Tibial artery (tissue), 4 donors: ENCODE measurements around the gene CLPX.

Experiments used
- DNase-seq, 2 donors: peaks; one replicate each; pipeline ENCODE4 v3.0.0-alpha.2; 2019
- H3K27ac ChIP-seq, 2 donors: fragments of 200-600 bp; sonication (generic) in 1 of 2; 1 replicate in 1 of 2; 2 replicates in 1 of 2; pipeline ENCODE4 v1.5.1; 2018 to 2019; ENCODE audit warnings: mild to moderate bottlenecking in 1 of 2
- H3K27me3 ChIP-seq, 2 donors: fragments of 200-600 bp; sonication (generic) in 1 of 2; one replicate each; pipeline versions ENCODE4 v1.5.1 to v1.6.0; 2016 to 2019
- H3K36me3 ChIP-seq, 3 donors: fragments of 200-600 bp; sonication (generic) in 2 of 3; one replicate each; pipeline ENCODE4 v1.5.1; 2016 to 2019; ENCODE audit warnings: mild to moderate bottlenecking in 2 of 3
- H3K4me1 ChIP-seq, 4 donors: fragments of 200-600 bp; sonication (generic) in 2 of 4; 1 replicate in 3 of 4; 2 replicates in 1 of 4; pipeline ENCODE4 v1.5.1; 2016 to 2019
- H3K4me3 ChIP-seq, 2 donors: fragments of 200-600 bp; sonication (generic) in 1 of 2; 1 replicate in 1 of 2; 2 replicates in 1 of 2; pipeline ENCODE4 v1.5.1; 2018 to 2019; ENCODE audit warnings: mild to moderate bottlenecking in 2 of 2
- H3K9me3 ChIP-seq, 3 donors: fragments of 200-600 bp; sonication (generic) in 1 of 3; one replicate each; pipeline ENCODE4 v1.5.1; 2016 to 2019
- CTCF ChIP-seq, 2 experiments: fragments of 200-600 bp in 1 of 2; fragments of 450-650 bp in 1 of 2; IDR thresholded peaks; one replicate each; pipeline ENCODE4 v1.5.1; 2017 to 2019; ENCODE audit warnings: antibody characterized with exemption in 2 of 2, mild to moderate bottlenecking in 1 of 2, moderate library complexity in 1 of 2
- intact Hi-C: fragments of 100-400 bp; cut with DNase I; formaldehyde crosslinking; loops from one replicate; pipeline ENCODE4 v1.15.0; 2023; ENCODE audit warnings: low total_unique reads

CLPX gene

GRCh38 chr15:65223996-65224395 lies 38.9 kb upstream of the CLPX start:
- intact Hi-C loops: no loop called here
- no peak for TF ChIP-seq CTCF (IDR thresholded peaks at IDR 0.05)
- DNase-seq: no peak
- Histone ChIP-seq H3K27ac (no peak overlapping the region), H3K27me3 (no peaks in the 10 kb centered on the region), H3K4me1 (no peaks in the 10 kb centered on the region), H3K36me3 (no peaks in the 10 kb centered on the region), H3K4me3 (no peak overlapping the region), H3K9me3 (no peaks in the 10 kb centered on the region)

GRCh38 chr15:65222891-65223290 lies 37.7 kb upstream of the CLPX start:
- Histone ChIP-seq H3K4me3 (no peak overlapping the region), H3K27me3 (no peaks in the 10 kb centered on the region), H3K9me3 (no peaks in the 10 kb centered on the region), H3K36me3 (no peaks in the 10 kb centered on the region), H3K4me1 (no peaks in the 10 kb centered on the region), H3K27ac (no peak overlapping the region)
- no peak for DNase-seq
- intact Hi-C loops: no loop called here
- no peak for TF ChIP-seq CTCF (IDR thresholded peaks at IDR 0.05)

- Histone ChIP-seq H3K9me3 (no peaks in the 10 kb centered on the region), H3K27me3 (no peaks in the 10 kb centered on the region), H3K36me3 (no peaks in the 10 kb centered on the region), H3K4me3 (no peak overlapping the region), H3K27ac (no peak overlapping the region), H3K4me1 (no peaks in the 10 kb centered on the region)
- TF ChIP-seq CTCF (IDR thresholded peaks at IDR 0.05): no peak
- intact Hi-C loops: no loop called here
- no peak for DNase-seq
These were observed 36.6 kb upstream of the CLPX start for GRCh38 chr15:65221697-65222096.

GRCh38 chr15:65219137-65219536 lies 34.0 kb upstream of the CLPX start:
- no peaks in the 10 kb centered on the region for H3K9me3 ChIP-seq
- H3K27me3 ChIP-seq: no peaks in the 10 kb centered on the region
- H3K4me1 ChIP-seq: no peaks in the 10 kb centered on the region
- H3K36me3 ChIP-seq: no peaks in the 10 kb centered on the region
- no peak for DNase-seq
- no peak for TF ChIP-seq CTCF (IDR thresholded peaks at IDR 0.05)
- no peak overlapping the region for H3K4me3 ChIP-seq
- intact Hi-C loops: no loop called here
- no peak overlapping the region for H3K27ac ChIP-seq

- no peak for TF ChIP-seq CTCF (IDR thresholded peaks at IDR 0.05)
- Histone ChIP-seq H3K4me3 (no peak overlapping the region), H3K36me3 (no peaks in the 10 kb centered on the region), H3K27ac (no peak overlapping the region), H3K27me3 (no peaks in the 10 kb centered on the region), H3K4me1 (no peaks in the 10 kb centered on the region), H3K9me3 (no peaks in the 10 kb centered on the region)
- intact Hi-C loops: no loop called here
- DNase-seq: no peak
These were observed 32.7 kb upstream of the CLPX start for GRCh38 chr15:65217526-65218482.
